Stimulated activated CD4-positive, alpha-beta T cell treated with anti-CD3 and anti-CD28 coated beads, Interleukin-1b, Interleukin-23, amount 100 ng/mL, for 4 hours (primary cell): ENCODE measurements around the gene GTSE1.
"Not testable (repeated sequence)": the region's sequence is repeated elsewhere in the genome, so short reads cannot be mapped to it uniquely, and the experiment has no call there.

Experiments used
- DNase-seq, 2 donors: peaks; one replicate each; pipeline ENCODE4 v3.0.0-alpha.2; 2020; ENCODE audit warnings: low read depth in 2 of 2

GTSE1 gene

DNA sequence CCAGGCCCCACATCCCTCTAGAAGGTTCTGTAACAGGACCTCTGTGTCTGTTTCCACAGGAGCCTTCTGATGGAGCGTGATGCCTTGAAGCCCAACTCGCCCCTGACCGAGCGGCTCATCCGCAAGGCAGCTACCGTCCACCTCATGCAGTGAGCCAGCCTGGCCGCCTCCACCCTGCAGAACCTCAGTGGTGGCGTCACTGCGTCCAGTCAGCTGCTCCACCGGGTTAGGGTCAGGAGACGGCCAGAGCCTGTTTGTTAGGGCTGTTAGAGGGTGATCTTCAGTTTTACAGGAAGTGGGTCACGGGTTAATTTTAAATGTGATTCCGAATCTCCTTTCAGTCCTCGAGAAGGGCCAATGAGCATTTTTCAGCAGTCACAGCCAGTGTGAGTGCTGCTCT, 3.9 kb upstream of the GTSE1 start:
- DNase-seq, result no peak

- no peak for DNase-seq
Observed at GRCh38 chr22:46293577-46294260, 3.0 kb upstream of the GTSE1 start.

- DNase-seq, result no peak
Observed at GRCh38 chr22:46294784-46295183, 1.9 kb upstream of the GTSE1 start.

GRCh38 chr22:46295277-46295971, 1.2 kb upstream of the GTSE1 start:
- DNase-seq, result no peak

GRCh38 chr22:46297151-46297812, 612 bp downstream of the GTSE1 start:
- DNase-seq, result no peak

GRCh38 chr22:46299101-46299500, 2.4 kb downstream of the GTSE1 start:
- no peak for DNase-seq

GRCh38 chr22:46300491-46300890, 3.8 kb downstream of the GTSE1 start:
- DNase-seq, result no peak

- DNase-seq, result no peak
Observed at GRCh38 chr22:46303347-46303965, 6.8 kb downstream of the GTSE1 start.

GRCh38 chr22:46308283-46308988, 11.8 kb downstream of the GTSE1 start:
- DNase-seq, result no peak

GRCh38 chr22:46309526-46310085, 12.9 kb downstream of the GTSE1 start:
- DNase-seq, result no peak

DNA sequence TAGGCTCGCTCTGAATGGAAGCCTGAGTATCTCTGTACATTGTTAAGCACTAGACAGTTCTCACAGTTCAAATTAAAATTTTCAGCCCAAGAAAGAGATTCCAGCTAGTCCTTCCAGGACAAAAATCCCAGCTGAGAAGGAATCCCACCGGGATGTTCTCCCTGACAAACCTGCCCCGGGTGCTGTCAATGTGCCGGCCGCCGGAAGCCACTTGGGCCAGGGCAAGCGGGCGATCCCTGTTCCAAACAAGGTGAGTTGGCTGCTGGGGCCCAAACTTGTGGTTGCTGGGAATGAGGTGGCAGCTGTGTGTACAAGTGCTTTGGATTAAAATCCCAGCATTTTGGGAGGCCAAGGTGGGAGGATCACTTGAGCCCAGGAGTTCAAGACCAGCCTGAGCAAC, 15.4 kb downstream of the GTSE1 start:
- no peak for DNase-seq

DNA sequence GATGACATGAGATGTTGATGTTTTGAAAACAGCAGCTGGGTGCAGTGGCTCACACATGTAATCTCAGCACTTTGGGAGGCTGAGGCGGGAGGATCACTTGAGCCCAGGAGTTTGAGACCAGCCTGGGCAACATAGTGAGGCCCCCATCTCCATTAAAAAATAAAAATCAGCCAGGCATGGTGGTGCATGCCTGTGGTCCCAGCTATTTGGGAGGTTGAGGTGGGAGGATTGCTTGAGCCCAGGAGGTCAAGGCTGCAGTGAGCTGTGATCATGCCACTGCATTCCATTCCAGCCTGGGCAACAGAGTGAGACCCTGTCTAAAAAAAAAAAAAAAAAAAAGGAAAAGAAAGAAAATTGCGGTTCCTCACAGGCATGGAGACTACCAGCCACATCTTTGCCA, 16.2 kb downstream of the GTSE1 start:
- not testable (repeated sequence) for DNase-seq

DNA sequence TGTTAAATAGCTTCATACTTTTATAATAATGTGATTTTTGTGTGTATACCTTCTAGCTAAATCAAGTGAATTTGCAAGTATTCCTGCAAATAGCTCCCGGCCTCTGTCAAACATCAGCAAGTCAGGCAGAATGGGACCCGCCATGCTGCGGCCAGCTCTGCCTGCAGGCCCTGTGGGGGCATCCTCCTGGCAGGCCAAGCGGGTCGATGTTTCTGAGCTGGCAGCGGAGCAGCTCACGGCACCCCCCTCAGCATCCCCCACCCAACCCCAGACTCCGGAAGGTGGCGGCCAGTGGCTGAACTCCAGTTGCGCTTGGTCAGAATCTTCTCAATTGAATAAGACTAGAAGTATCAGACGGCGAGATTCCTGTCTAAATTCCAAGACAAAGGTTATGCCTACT, 19.3 kb downstream of the GTSE1 start:
- no peak for DNase-seq

- no peak for DNase-seq
Observed at GRCh38 chr22:46317646-46318045, 21.0 kb downstream of the GTSE1 start.

DNA sequence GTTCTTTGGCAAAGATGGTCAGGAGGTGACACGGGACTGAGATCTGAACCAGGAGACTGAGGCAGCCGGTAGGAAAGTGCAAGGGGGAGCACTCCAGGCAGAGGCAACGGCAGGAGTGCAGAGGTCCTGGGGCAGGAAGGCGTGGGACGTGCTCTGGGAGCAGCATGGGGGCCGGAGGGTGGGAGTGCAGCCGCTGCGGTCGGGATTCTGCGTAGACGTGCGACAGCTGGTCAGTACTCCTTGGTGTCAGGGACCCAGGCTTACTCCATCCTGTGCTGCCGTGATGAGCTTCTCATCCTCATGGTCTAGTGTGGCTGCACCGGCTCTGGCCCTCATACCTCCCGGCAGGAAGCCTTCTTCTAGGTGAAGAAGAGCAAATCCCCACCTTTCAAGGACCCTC, 21.9 kb downstream of the GTSE1 start:
- no peak for DNase-seq

DNA sequence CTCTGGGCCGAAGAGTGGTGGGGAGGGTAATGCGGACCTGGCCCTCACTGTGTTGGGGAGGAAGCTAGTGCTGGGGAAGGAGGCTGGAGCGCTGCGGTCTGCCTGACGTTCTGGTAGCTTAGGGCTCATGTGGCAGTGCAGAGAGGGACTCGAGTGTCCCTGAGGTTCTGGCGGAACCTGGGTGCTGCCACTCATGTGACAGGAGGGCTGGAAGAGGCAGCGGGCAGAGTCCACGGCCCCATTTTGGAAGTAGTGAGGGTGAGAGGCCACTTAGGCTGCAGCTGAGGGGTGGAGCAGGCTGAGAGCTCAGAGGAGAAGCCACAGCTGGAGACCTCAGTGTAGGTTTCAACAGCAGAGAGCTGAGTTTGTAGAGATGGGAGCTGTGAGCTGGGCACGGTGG, 22.6 kb downstream of the GTSE1 start:
- DNase-seq, result no peak

- DNase-seq, result no peak
Observed at GRCh38 chr22:46320166-46320710, 23.6 kb downstream of the GTSE1 start.

DNA sequence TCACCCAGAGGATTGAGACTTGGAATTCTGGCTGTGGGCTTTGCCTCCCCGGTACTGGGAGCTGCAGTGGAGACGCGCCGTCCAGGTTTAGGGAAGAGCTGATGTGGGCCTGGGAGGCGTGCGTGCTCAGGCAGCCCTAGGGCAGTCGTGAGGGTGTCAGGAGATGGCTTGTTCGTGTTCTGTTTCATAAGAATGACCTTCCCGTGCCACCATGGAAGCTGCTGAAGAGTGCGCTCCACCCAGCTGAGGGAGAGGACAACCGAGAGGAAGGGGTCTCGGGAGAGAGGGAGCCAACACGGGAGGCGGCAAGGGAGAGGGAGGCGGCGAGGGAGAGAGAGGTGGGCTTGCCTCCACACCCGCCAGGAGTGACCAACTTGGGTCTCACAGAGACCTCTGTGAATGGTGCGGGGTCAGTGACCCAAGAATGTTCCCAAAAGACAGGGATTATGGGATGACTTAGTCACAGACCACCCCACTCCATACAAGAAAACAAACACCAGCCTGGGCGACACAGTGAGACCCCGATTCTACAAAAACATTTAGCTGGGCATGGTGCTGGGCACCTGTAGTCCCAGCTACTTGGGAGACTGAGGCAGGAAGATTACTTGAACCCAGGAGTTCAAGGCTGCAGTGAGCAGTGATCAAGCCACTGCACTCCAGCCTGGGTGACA, 24.2 kb downstream of the GTSE1 start:
- no peak for DNase-seq

- DNase-seq, result no peak
Observed at GRCh38 chr22:46322711-46323110, 26.0 kb downstream of the GTSE1 start.

DNA sequence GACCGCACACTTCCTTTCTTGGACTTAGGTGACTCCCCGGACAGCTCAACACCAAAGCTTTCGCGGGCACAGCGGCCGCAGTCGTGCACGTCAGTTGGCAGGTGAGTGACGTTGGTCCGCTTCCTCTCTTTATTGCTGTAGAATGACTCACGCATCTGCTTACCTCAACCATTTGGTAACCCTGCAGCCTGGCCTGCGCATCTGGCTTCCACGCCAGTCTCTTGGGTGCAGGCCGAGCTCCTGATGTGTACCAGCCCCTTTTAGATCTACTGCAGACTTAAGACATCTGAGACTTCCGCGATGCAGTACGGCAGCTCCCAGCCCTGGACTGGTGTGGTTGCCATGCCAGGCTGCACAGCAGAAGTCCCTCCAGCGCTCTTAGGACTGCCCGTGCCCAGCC, 26.5 kb downstream of the GTSE1 start:
- DNase-seq, result no peak
